CD14-positive monocyte (primary cell): ENCODE measurements around the gene RYR2. TPM values are rescaled to one million over a fixed set of nuclear protein-coding genes. Genes with fewer than 3 reads are reported as not detected.
"Not testable (repeated sequence)": the region's sequence is repeated elsewhere in the genome, so short reads cannot be mapped to it uniquely, and the experiment has no call there.

Experiments used
- DNase-seq, 3 donors: peaks; one replicate each; pipeline ENCODE4 v3.0.0-alpha.2; 2011 to 2022
- H2AFZ ChIP-seq: 2 replicates; pipeline ENCODE4 v1.6.0; 2012; ENCODE audit warnings: mild to moderate bottlenecking, low read depth, low read length, inconsistent platforms; ENCODE audit not compliant: insufficient read depth, poor library complexity, severe bottlenecking
- H3K27ac ChIP-seq, 2 donors: 1 replicate in 1 of 2; 2 replicates in 1 of 2; pipeline ENCODE4 v1.5.1; 2012 to 2013; ENCODE audit warnings: low read length in 2 of 2, control low read depth in 1 of 2, inconsistent platforms in 1 of 2, low read depth in 1 of 2, mild to moderate bottlenecking in 1 of 2
- H3K27me3 ChIP-seq, 2 donors: one replicate each; pipeline versions ENCODE4 v1.6.0 to v1.6.1; 2011 to 2013; ENCODE audit warnings: low read length in 2 of 2; ENCODE audit not compliant: control insufficient read depth in 2 of 2, insufficient read depth in 2 of 2
- H3K36me3 ChIP-seq, 2 donors: replicated peaks in 1 of 2; 1 replicate in 1 of 2; 2 replicates in 1 of 2; pipeline versions ENCODE4 v1.5.1 to v1.6.1; 2012 to 2013; ENCODE audit warnings: low read length in 2 of 2, control low read depth in 1 of 2, inconsistent platforms in 1 of 2, mild to moderate bottlenecking in 1 of 2; ENCODE audit not compliant: insufficient read depth in 2 of 2, control insufficient read depth in 1 of 2
- H3K4me1 ChIP-seq, 2 donors: 1 replicate in 1 of 2; 2 replicates in 1 of 2; pipeline versions ENCODE4 v1.5.1 to v1.6.1; 2012 to 2013; ENCODE audit warnings: low read length in 2 of 2, control low read depth in 1 of 2, inconsistent platforms in 1 of 2, mild to moderate bottlenecking in 1 of 2, moderate library complexity in 1 of 2; ENCODE audit not compliant: insufficient read depth in 2 of 2, control insufficient read depth in 1 of 2
- H3K4me2 ChIP-seq: replicated peaks from 2 replicates; pipeline ENCODE3; 2012; ENCODE audit warnings: low read length, moderate library complexity, mild to moderate bottlenecking; ENCODE audit not compliant: poor library complexity, severe bottlenecking; ENCODE audit errors: extremely low read depth
- H3K4me3 ChIP-seq, 3 experiments: fragments of 200-600 bp in 1 of 3; sonication (generic) in 1 of 3; replicated peaks in 1 of 3; 1 replicate in 2 of 3; 2 replicates in 1 of 3; pipeline ENCODE4 v1.5.1; 2011 to 2013; ENCODE audit warnings: low read length in 3 of 3, mild to moderate bottlenecking in 3 of 3, control low read depth in 2 of 3, low read depth in 2 of 3, inconsistent platforms in 1 of 3, moderate library complexity in 1 of 3
- H3K79me2 ChIP-seq: 2 replicates; pipeline ENCODE4 v1.6.0; 2012; ENCODE audit warnings: mild to moderate bottlenecking, control low read depth, inconsistent platforms, low read length, moderate library complexity; ENCODE audit not compliant: insufficient read depth
- H3K9ac ChIP-seq: 2 replicates; pipeline ENCODE4 v1.6.0; 2017; ENCODE audit warnings: low read length, mild to moderate bottlenecking; ENCODE audit not compliant: insufficient read depth, poor library complexity, severe bottlenecking
- H3K9me3 ChIP-seq, 2 donors: replicated peaks in 1 of 2; 1 replicate in 1 of 2; 2 replicates in 1 of 2; pipeline versions ENCODE4 v1.5.1 to v1.6.1; 2012 to 2013; ENCODE audit warnings: low read length in 2 of 2, control low read depth in 1 of 2; ENCODE audit not compliant: control insufficient read depth in 1 of 2, insufficient read depth in 1 of 2
- H4K20me1 ChIP-seq: 2 replicates; pipeline ENCODE4 v1.6.0; 2012; ENCODE audit warnings: mild to moderate bottlenecking, low read length, control low read depth, moderate library complexity; ENCODE audit not compliant: insufficient read depth
- H3K27ac Mint-ChIP-seq, 7 donors: one replicate each; pipeline ENCODE4 v1.8.0; 2020; ENCODE audit warnings: mild to moderate bottlenecking in 7 of 7, mixed read lengths in 7 of 7, moderate library complexity in 6 of 7, inconsistent platforms in 2 of 7
- H3K27me3 Mint-ChIP-seq, 3 donors: one replicate each; pipeline ENCODE4 v1.8.0; 2021 to 2022; ENCODE audit warnings: low read depth in 3 of 3, mild to moderate bottlenecking in 3 of 3, mixed read lengths in 3 of 3, moderate library complexity in 3 of 3, inconsistent platforms in 1 of 3
- H3K36me3 Mint-ChIP-seq, 2 donors: one replicate each; pipeline ENCODE4 v1.8.0; 2020; ENCODE audit warnings: mixed read lengths in 2 of 2, inconsistent platforms in 1 of 2, mild to moderate bottlenecking in 1 of 2
- H3K4me1 Mint-ChIP-seq: one replicate; pipeline ENCODE4 v1.8.0; 2020; ENCODE audit warnings: mild to moderate bottlenecking, mixed read lengths
- H3K4me3 Mint-ChIP-seq, 2 donors: one replicate each; pipeline ENCODE4 v1.8.0; 2020; ENCODE audit warnings: mild to moderate bottlenecking in 2 of 2, mixed read lengths in 2 of 2, moderate library complexity in 1 of 2
- H3K9me3 Mint-ChIP-seq, 7 donors: one replicate each; pipeline ENCODE4 v1.8.0; 2020 to 2022; ENCODE audit warnings: mixed read lengths in 7 of 7, mild to moderate bottlenecking in 6 of 7, moderate library complexity in 6 of 7, inconsistent platforms in 2 of 7
- WGBS: methylation state at CpG from one replicate; pipeline ENCODE4 v1.1.5; 2013; ENCODE audit warnings: missing lambda C conversion rate; ENCODE audit not compliant: insufficient coverage; 5-methylcytosine and 5-hydroxymethylcytosine counted together
- intact Hi-C, 2 donors: fragments of 100-400 bp; cut with micrococcal nuclease; formaldehyde crosslinking; loops; one replicate each; pipeline versions ENCODE4 v1.15.0 to v1.15.1; 2023
- polyA plus RNA-seq, 3 donors: library from polyadenylated mRNA; depleted of rRNA in 1 of 3; unstranded in 2 of 3; stranded (reverse) in 1 of 3; fragments of 300-500 nt in 2 of 3; fragments of >200 nt in 1 of 3; fragmentation: Illumina TruSeq in 2 of 3; gene quantifications; 1 replicate in 2 of 3; 2 replicates in 1 of 3; pipeline ENCODE4 v1.2.3, GENCODE V29; 2012 to 2021
- TF ChIP-seq, protein P1 (sequence below): fragments of 200-600 bp; IDR thresholded peaks from one replicate; pipeline ENCODE4 v1.8.0; 2022; ENCODE audit warnings: antibody characterized with exemption, mild to moderate bottlenecking

Gene RYR2
- polyA plus RNA-seq, 3 donors, result not detected

DNA sequence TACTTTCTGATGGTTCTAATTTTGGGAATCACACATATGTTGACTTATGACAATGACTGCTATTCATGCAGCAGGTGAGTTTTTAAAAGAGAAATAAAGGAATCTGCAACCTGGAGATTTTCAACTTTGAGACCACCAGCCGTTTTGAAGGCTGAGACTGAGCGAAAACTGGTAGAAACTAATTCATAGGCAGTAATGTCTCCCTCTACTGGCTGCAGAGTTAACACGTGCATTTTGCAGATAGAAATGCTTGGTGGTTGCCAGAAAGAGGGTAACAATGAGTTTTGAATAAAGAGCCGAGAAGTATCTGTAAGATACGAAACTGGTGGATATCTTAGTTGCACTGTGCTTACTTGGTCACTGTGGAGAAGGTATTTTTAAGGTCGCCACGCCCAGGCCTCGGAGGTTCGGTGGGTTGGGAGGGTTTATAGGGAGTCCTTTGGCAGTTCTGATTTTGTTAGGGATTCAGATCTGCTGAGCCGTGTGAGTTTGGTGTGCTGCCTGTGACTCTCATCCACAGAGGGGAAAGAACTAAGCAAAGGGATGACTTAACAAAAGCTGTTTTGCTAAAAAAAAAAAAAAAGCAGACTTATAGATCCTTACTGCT, 83.0 kb downstream of the RYR2 start:
- no peaks in the 10 kb centered on the region for H3K4me1 ChIP-seq
- Mint-ChIP-seq H3K9me3 (peaks cover 4 to 30% (median 9%) of the 10 kb centered on the region in 7 donors), H3K4me1 (no peaks in the 10 kb centered on the region), H3K4me3 (no peak overlapping the region), H3K36me3 (no peaks in the 10 kb centered on the region), H3K27ac (no peak overlapping the region), H3K27me3 (peaks cover 0 to 1% (median 0%) of the 10 kb centered on the region in 3 donors)
- 83% methylated on average over 7 of the region's 10 CpGs for WGBS
- H3K79me2 ChIP-seq, result no peaks in the 10 kb centered on the region
- no peak overlapping the region for H2AFZ ChIP-seq
- no peaks in the 10 kb centered on the region for H3K27me3 ChIP-seq
- intact Hi-C loops, result no loop called here
- H3K27ac ChIP-seq, result no peak overlapping the region
- no peak for DNase-seq
- H3K4me2 ChIP-seq, result no peak overlapping the region
- TF ChIP-seq, protein P1, sequence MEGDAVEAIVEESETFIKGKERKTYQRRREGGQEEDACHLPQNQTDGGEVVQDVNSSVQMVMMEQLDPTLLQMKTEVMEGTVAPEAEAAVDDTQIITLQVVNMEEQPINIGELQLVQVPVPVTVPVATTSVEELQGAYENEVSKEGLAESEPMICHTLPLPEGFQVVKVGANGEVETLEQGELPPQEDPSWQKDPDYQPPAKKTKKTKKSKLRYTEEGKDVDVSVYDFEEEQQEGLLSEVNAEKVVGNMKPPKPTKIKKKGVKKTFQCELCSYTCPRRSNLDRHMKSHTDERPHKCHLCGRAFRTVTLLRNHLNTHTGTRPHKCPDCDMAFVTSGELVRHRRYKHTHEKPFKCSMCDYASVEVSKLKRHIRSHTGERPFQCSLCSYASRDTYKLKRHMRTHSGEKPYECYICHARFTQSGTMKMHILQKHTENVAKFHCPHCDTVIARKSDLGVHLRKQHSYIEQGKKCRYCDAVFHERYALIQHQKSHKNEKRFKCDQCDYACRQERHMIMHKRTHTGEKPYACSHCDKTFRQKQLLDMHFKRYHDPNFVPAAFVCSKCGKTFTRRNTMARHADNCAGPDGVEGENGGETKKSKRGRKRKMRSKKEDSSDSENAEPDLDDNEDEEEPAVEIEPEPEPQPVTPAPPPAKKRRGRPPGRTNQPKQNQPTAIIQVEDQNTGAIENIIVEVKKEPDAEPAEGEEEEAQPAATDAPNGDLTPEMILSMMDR, result no peak
- H3K9me3 ChIP-seq, result peaks cover 0 to 5% of the 10 kb centered on the region in 2 donors
- no peaks in the 10 kb centered on the region for H3K36me3 ChIP-seq
- no peaks in the 10 kb centered on the region for H4K20me1 ChIP-seq
- no peak overlapping the region for H3K9ac ChIP-seq
- H3K4me3 ChIP-seq, result no peak overlapping the region

DNA sequence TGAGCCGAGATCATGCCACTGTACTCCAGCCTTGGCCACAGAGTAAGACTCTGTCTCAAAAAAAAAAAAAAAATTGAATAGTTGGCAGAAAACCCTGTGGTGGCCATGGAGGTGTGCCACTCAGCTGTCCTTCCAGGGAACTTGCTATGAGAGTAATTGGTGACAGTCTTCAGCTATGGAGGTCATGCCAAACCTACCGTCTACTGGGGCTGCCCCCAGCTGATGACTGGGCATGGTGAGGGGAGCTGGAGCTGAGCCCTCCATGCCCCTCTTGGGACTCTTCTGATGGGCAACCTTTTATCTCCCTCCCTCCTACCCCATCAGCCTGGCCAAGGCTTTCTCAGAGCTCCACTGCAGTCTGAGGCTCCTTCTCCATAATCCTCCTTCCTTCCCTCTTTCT, 84.2 kb downstream of the RYR2 start:
- no peak overlapping the region for H2AFZ ChIP-seq
- DNase-seq, result no peak
- Mint-ChIP-seq H3K4me1 (no peaks in the 10 kb centered on the region), H3K4me3 (no peak overlapping the region), H3K27me3 (peaks cover 0 to 1% (median 0%) of the 10 kb centered on the region in 3 donors), H3K36me3 (no peaks in the 10 kb centered on the region), H3K9me3 (peaks cover 6 to 31% (median 12%) of the 10 kb centered on the region in 7 donors), H3K27ac (no peak overlapping the region)
- H3K9ac ChIP-seq, result no peak overlapping the region
- no peaks in the 10 kb centered on the region for H3K4me1 ChIP-seq
- WGBS, result no CpG with 5 or more reads among the region's 2 CpGs
- peaks cover 3 to 5% of the 10 kb centered on the region in 2 donors for H3K9me3 ChIP-seq
- TF ChIP-seq, protein P1, result no peak
- no peak overlapping the region for H3K27ac ChIP-seq
- no peaks in the 10 kb centered on the region for H3K36me3 ChIP-seq
- H4K20me1 ChIP-seq, result no peaks in the 10 kb centered on the region
- H3K4me3 ChIP-seq, result no peak overlapping the region
- H3K4me2 ChIP-seq, result no peak overlapping the region
- no peaks in the 10 kb centered on the region for H3K79me2 ChIP-seq
- no peaks in the 10 kb centered on the region for H3K27me3 ChIP-seq
- intact Hi-C loops, result no loop called here

DNA sequence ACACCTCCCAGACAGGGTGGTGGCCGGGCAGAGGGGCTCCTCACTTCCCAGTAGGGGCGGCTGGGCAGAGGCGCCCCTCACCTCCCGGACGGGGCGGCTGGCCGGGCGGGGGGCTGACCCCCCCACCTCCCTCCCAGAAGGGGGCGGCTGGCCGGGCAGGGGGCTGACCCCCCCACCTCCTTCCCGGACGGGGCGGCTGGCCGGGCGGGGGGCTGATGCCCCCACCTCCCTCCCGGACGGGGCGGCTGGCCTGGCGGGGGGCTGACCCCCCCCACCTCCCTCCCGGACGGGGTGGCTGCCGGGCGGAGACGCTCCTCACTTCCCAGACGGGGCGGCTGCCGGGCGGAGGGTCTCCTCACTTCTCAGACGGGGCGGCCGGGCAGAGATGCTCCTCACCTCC, 85.3 kb downstream of the RYR2 start:
- H4K20me1 ChIP-seq, DNase-seq, intact Hi-C loops, H3K27ac Mint-ChIP-seq, H3K79me2 ChIP-seq, H2AFZ ChIP-seq, H3K36me3 ChIP-seq, H3K27me3 Mint-ChIP-seq, H3K27ac ChIP-seq, H3K27me3 ChIP-seq, H3K4me2 ChIP-seq, H3K4me1 ChIP-seq, H3K4me3 Mint-ChIP-seq, H3K4me3 ChIP-seq, H3K36me3 Mint-ChIP-seq, H3K4me1 Mint-ChIP-seq, H3K9ac ChIP-seq: not testable (repeated sequence)
- no CpG with 5 or more reads among the region's 31 CpGs for WGBS
- peaks cover 6 to 36% (median 18%) of the 10 kb centered on the region in 7 donors for H3K9me3 Mint-ChIP-seq
- peaks cover 11 to 12% of the 10 kb centered on the region in 2 donors for H3K9me3 ChIP-seq
